Stimulated activated naive B cell treated with anti-CD40 and anti-IgM and Interleukin-4, amounts not matched to agents 10 μg/mL and 1 μg/mL and 100 μg/mL, for 72 hours (primary cell): Measurements from ENCODE around the gene AGRP.
A peak's percentile ranks its signal among the peaks of the same experiment; 100 is the strongest.
"Not testable (repeated sequence)": the region's sequence is repeated elsewhere in the genome, so short reads cannot be mapped to it uniquely, and the experiment has no call there.

Experiments
- ATAC-seq, 2 donors: fragments of 150-1000 bp; cut with Tn5 transposase; replicated peaks; 2 replicates each; pipeline ENCODE4 v1.10.0; 2021; ENCODE audit warnings: moderate library complexity in 1 of 2
- DNase-seq: peaks from one replicate; pipeline ENCODE4 v3.0.0; 2021
- H3K27ac Mint-ChIP-seq: one replicate; pipeline ENCODE4 v1.8.0; 2022; ENCODE audit warnings: mild to moderate bottlenecking, mixed read lengths
- H3K27me3 Mint-ChIP-seq, 2 donors: one replicate each; pipeline ENCODE4 v1.8.0; 2022; ENCODE audit warnings: mixed read lengths in 2 of 2
- H3K36me3 Mint-ChIP-seq, 2 donors: one replicate each; pipeline ENCODE4 v1.8.0; 2022; ENCODE audit warnings: mixed read lengths in 2 of 2, mild to moderate bottlenecking in 1 of 2
- H3K4me1 Mint-ChIP-seq, 2 donors: one replicate each; pipeline ENCODE4 v1.8.0; 2022; ENCODE audit warnings: mixed read lengths in 2 of 2, mild to moderate bottlenecking in 1 of 2
- H3K4me3 Mint-ChIP-seq, 2 donors: one replicate each; pipeline ENCODE4 v1.8.0; 2022; ENCODE audit warnings: mild to moderate bottlenecking in 2 of 2, mixed read lengths in 2 of 2, moderate library complexity in 1 of 2
- H3K9me3 Mint-ChIP-seq, 2 donors: one replicate each; pipeline ENCODE4 v1.8.0; 2022; ENCODE audit warnings: mixed read lengths in 2 of 2, mild to moderate bottlenecking in 1 of 2

Gene AGRP

GRCh38 chr16:67517155-67517445 lies 33.8 kb upstream of the AGRP start:
- no peaks in the 10 kb centered on the region for H3K27me3 Mint-ChIP-seq
- H3K36me3 Mint-ChIP-seq = peaks cover 23 to 31% of the 10 kb centered on the region in 2 donors
- H3K4me3 Mint-ChIP-seq = peak overlapping the region in 1 of 2 donors; percentile 64
- H3K27ac Mint-ChIP-seq = peak overlapping the region; percentile 96
- ATAC-seq (no peak), DNase-seq (no peak)
- peaks cover 54 to 80% of the 10 kb centered on the region in 2 donors for H3K4me1 Mint-ChIP-seq
- peaks cover 0 to 1% of the 10 kb centered on the region in 2 donors for H3K9me3 Mint-ChIP-seq

GRCh38 chr16:67516296-67517154 lies 33.2 kb upstream of the AGRP start:
- Mint-ChIP-seq H3K4me3 (peak overlapping the region; percentile 11 to 64), H3K27me3 (no peaks in the 10 kb centered on the region), H3K36me3 (peaks cover 23 to 31% of the 10 kb centered on the region in 2 donors), H3K4me1 (peaks cover 54 to 81% of the 10 kb centered on the region in 2 donors), H3K27ac (peak overlapping the region; percentile 96), H3K9me3 (peaks cover 0 to 1% of the 10 kb centered on the region in 2 donors)
- DNase-seq (no peak), ATAC-seq (no peak)

- peak; percentile 89 for DNase-seq
- peaks cover 38 to 62% of the 10 kb centered on the region in 2 donors for H3K4me1 Mint-ChIP-seq
- H3K27ac Mint-ChIP-seq = peak overlapping the region; percentile 96
- H3K4me3 Mint-ChIP-seq = peak overlapping the region in 1 of 2 donors; percentile 17
- H3K36me3 Mint-ChIP-seq = peaks cover 7 to 14% of the 10 kb centered on the region in 2 donors
- H3K9me3 Mint-ChIP-seq = peaks cover 0 to 1% of the 10 kb centered on the region in 2 donors
- H3K27me3 Mint-ChIP-seq = no peaks in the 10 kb centered on the region
- ATAC-seq = peak; percentile 77 to 80
These were observed 31.1 kb upstream of the AGRP start for GRCh38 chr16:67514382-67514828.

DNA sequence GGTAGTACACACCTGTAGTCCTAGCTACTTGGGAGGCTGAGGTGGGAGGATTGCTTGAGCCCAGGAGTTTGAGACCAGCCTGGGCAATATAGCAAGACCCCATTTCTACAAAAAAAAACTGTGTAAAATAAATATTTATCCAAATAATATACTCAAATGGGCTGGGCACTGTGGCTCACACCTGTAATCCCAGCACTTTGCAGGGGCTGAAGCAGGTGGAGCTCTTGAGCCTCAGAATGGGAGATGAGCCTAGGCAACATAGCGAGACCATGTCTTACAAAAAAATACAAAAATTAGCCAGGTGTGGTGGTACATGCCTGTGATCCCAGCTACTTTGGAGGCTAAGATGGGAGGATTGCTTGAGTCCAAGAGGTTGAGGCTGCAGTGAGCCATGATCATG lies 30.5 kb upstream of the AGRP start:
- ATAC-seq, H3K4me3 Mint-ChIP-seq, H3K36me3 Mint-ChIP-seq, DNase-seq, H3K27ac Mint-ChIP-seq, H3K9me3 Mint-ChIP-seq, H3K27me3 Mint-ChIP-seq: not testable (repeated sequence)
- H3K4me1 Mint-ChIP-seq = peaks cover 33 to 56% of the 10 kb centered on the region in 2 donors

DNA sequence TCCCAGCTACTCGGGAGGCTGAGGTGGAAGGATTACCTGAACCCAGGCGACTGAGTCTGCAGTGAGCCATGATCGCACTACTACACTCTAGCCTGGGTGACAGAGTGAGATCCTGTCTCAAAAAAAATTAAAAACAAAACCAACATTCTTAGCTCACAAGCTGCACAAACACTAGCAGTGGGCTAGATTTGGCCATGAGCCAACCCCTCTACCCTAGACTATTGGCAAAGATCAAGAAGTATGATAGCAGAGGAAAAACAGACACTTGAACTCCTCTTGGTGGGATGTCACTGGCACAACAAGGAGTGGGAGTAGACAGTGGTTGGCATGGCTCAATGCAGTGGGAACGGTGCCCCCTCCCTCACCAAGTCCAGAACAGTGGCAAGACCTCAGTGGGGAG lies 25.7 kb upstream of the AGRP start:
- H3K4me3 Mint-ChIP-seq = no peak overlapping the region

GRCh38 chr16:67506468-67506867 lies 23.1 kb upstream of the AGRP start:
- ATAC-seq = no peak
- no peak overlapping the region for H3K4me3 Mint-ChIP-seq
- DNase-seq = no peak
- peaks cover 4 to 7% of the 10 kb centered on the region in 2 donors for H3K36me3 Mint-ChIP-seq
- no peaks in the 10 kb centered on the region for H3K9me3 Mint-ChIP-seq
- H3K4me1 Mint-ChIP-seq = peaks cover 27 to 35% of the 10 kb centered on the region in 2 donors
- peak overlapping the region; percentile 70 for H3K27ac Mint-ChIP-seq
- no peaks in the 10 kb centered on the region for H3K27me3 Mint-ChIP-seq

More for the DNA sequence above, 25.7 kb upstream of the AGRP start:
- ATAC-seq (no peak), DNase-seq (no peak)
- Mint-ChIP-seq H3K9me3 (peaks cover 0 to 1% of the 10 kb centered on the region in 2 donors), H3K27me3 (no peaks in the 10 kb centered on the region), H3K36me3 (peaks cover 2 to 3% of the 10 kb centered on the region in 2 donors), H3K4me1 (peaks cover 24 to 38% of the 10 kb centered on the region in 2 donors), H3K27ac (peak overlapping the region; percentile 9)

GRCh38 chr16:67504031-67505021 lies 21.0 kb upstream of the AGRP start:
- H3K36me3 Mint-ChIP-seq = peaks cover 7 to 9% of the 10 kb centered on the region in 2 donors
- no peak for DNase-seq
- peak overlapping the region; percentile 83 for H3K27ac Mint-ChIP-seq
- peaks cover 29 to 44% of the 10 kb centered on the region in 2 donors for H3K4me1 Mint-ChIP-seq
- ATAC-seq = peak; percentile 72 to 79
- no peaks in the 10 kb centered on the region for H3K27me3 Mint-ChIP-seq
- no peak overlapping the region for H3K4me3 Mint-ChIP-seq
- H3K9me3 Mint-ChIP-seq = no peaks in the 10 kb centered on the region

DNA sequence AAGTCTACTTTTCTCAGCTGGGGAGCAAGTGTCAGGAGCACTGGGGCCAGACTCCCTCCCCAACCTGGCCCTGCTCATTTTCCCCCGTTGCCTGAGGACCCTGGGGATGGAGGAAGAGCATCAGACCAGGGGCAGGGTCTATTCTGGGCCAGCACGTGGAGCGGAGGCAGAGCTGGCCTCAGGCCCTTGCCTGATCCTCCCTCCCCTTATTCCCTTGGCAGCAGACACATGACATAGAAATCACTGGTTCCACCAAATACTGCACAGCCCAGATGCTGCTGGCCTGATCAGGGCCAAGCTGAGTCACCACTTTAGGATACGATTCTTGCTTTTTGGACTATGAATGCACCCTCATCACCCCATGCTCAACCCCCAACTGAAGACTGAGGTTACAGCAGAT lies 15.8 kb upstream of the AGRP start:
- ATAC-seq (no peak), DNase-seq (no peak)
- Mint-ChIP-seq H3K4me3 (no peak overlapping the region), H3K27me3 (no peaks in the 10 kb centered on the region), H3K27ac (no peak overlapping the region), H3K4me1 (peaks cover 20 to 50% of the 10 kb centered on the region in 2 donors), H3K36me3 (peaks cover 5 to 10% of the 10 kb centered on the region in 2 donors), H3K9me3 (no peaks in the 10 kb centered on the region)

DNA sequence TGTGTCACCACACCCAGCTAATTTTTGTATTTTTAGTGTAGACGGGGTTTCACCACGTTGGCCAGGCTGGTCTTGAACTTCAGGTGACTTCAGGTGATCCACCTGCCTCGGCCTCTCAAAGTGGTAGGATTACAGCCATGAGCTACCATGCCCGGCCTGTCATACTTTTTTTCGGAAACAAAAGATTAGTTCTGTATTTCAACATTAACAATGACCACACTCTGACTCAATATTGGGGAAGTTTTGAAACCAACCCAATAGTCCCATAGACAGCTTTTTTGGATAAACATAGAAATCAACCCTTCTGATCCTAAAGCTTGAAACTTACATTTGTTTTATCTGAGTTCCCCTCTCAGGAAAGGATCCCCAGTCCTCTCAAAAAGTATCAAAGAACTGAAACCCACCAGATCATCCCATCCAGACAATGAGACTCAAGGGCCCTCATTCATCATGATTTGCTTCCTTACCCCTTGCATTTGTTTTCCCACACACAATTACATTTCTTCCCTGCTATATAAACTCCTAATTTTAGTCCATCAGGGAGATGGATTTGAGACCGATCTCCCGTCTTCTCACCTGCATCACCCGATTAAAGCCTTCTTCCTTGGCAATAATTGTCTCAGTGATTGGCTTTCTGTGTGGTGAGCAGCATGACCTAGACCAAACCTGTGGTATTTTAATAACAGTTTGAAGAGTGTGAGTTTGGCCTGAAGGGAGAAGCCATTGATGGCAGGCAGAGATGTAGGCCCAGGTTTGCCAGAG lies 7.2 kb upstream of the AGRP start:
- no peak for DNase-seq
- no peak for ATAC-seq
- Mint-ChIP-seq H3K9me3 (peaks cover 0 to 2% of the 10 kb centered on the region in 2 donors), H3K36me3 (peaks cover 7 to 10% of the 10 kb centered on the region in 2 donors), H3K27me3 (no peaks in the 10 kb centered on the region), H3K27ac (peak overlapping the region; percentile 72), H3K4me1 (peaks cover 48 to 85% of the 10 kb centered on the region in 2 donors), H3K4me3 (no peak overlapping the region)

DNA sequence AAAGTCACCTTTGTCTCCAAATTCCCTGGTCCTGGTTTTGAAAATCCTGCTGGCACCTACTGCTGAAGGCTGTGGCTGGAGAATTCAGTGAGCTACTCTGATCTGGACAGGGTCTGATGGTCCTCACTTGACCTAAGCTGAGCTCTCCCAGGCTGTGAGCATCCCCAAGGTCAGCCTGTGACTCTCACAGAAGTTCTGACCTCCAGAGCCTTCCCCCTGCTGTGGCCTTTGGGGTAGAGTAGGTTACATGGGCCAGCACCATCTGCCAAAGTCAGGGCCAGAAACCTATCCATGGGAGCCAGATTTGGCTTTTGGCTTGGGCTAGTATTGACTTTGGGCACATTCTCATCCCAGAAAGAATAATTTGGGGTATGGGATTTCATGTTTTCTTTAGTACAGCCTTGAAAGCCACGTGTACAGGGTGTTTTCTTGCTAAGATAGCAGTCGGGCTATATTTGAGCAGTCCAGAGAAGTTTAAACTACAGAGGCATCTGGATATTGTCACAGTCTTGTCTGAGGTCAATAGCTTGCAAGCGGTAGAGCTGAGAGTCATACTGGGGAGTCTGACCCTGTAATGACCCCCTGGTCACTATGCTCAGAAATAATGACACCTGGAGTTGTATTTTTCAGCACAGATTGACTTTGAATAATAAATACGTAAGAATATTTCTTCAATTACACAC lies 6.2 kb upstream of the AGRP start:
- Mint-ChIP-seq H3K9me3 (peaks cover 0 to 2% of the 10 kb centered on the region in 2 donors), H3K4me1 (peaks cover 45 to 81% of the 10 kb centered on the region in 2 donors), H3K27ac (peak overlapping the region; percentile 91)

DNA sequence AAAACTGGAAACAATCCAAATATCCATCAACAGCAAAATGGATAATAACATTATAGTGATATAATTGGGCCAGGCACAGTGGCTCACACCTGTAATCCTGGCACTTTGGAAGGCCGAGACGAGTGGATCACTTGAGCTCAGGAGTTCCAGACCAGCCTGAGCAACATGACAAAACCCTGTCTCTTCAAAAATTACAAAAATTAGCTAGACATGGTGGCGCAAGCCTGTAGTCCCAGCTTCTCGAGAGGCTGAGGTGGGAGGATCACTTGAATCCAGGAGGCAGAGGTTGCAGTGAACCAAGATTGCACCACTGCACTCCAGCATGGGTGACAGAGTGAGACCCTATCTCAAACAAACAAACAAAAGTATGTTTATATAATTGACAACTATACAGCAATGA lies 4.2 kb upstream of the AGRP start:
- not testable (repeated sequence) for H3K27ac Mint-ChIP-seq, H3K9me3 Mint-ChIP-seq, ATAC-seq, H3K27me3 Mint-ChIP-seq, DNase-seq, H3K4me3 Mint-ChIP-seq
- H3K36me3 Mint-ChIP-seq = peaks cover 14 to 19% of the 10 kb centered on the region in 2 donors
- H3K4me1 Mint-ChIP-seq = peaks cover 55 to 82% of the 10 kb centered on the region in 2 donors

More for the DNA sequence above, 6.2 kb upstream of the AGRP start:
- Mint-ChIP-seq H3K36me3 (peaks cover 8 to 12% of the 10 kb centered on the region in 2 donors), H3K4me3 (peak overlapping the region; percentile 49 to 60), H3K27me3 (no peaks in the 10 kb centered on the region)
- peak; percentile 27 to 30 for ATAC-seq
- DNase-seq = no peak

- ATAC-seq = no peak
- DNase-seq = no peak
- peak overlapping the region; percentile 42 for H3K27ac Mint-ChIP-seq
These were observed 3.5 kb upstream of the AGRP start for GRCh38 chr16:67486805-67487204.

More at GRCh38 chr16:67486805-67487204, 3.5 kb upstream of the AGRP start:
- Mint-ChIP-seq H3K27me3 (no peaks in the 10 kb centered on the region), H3K4me1 (peaks cover 61 to 84% of the 10 kb centered on the region in 2 donors), H3K9me3 (peaks cover 0 to 2% of the 10 kb centered on the region in 2 donors), H3K4me3 (no peak overlapping the region), H3K36me3 (peaks cover 15 to 19% of the 10 kb centered on the region in 2 donors)
